SKM-1 (cell line): Measurements from ENCODE around the gene ALDOC.
"Not testable (repeated sequence)": the region's sequence is repeated elsewhere in the genome, so short reads cannot be mapped to it uniquely, and the experiment has no call there.

Source experiments
- DNase-seq: peaks from one replicate; lab custom pipeline; 2025; ENCODE audit not compliant: unreplicated experiment; lab: John Stamatoyannopoulos, UW

ALDOC gene

GRCh38 chr17:28584434-28584833 lies 7.7 kb upstream of the ALDOC start:
- DNase-seq = no peak

- DNase-seq = no peak
These were observed 5.8 kb upstream of the ALDOC start for GRCh38 chr17:28582513-28582912.

DNA sequence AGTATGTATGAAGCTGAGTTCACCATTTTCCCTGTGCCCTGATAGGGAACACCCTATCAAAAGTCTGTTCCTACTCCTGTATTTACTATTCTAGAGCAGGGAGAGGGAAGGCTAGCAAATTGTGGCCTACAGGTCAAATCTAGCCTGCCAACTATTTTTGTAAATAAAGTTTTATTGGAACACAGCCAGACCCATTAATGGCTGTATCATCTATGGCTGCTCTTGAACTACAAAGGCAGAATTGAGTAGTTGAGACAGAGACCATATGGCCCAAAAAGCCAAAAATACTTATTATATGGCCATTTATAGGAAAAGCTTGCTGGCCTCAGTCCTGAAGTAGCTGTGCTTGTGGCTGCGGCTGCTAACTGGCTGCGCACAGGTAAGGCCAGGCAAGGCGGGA lies 4.3 kb upstream of the ALDOC start:
- no peak for DNase-seq

- DNase-seq = no peak
These were observed 2.8 kb upstream of the ALDOC start for GRCh38 chr17:28579526-28579925.

GRCh38 chr17:28578246-28579195 lies 1.8 kb upstream of the ALDOC start:
- DNase-seq = no peak

- DNase-seq = no peak
These were observed 750 bp upstream of the ALDOC start for GRCh38 chr17:28577466-28577824.

DNA sequence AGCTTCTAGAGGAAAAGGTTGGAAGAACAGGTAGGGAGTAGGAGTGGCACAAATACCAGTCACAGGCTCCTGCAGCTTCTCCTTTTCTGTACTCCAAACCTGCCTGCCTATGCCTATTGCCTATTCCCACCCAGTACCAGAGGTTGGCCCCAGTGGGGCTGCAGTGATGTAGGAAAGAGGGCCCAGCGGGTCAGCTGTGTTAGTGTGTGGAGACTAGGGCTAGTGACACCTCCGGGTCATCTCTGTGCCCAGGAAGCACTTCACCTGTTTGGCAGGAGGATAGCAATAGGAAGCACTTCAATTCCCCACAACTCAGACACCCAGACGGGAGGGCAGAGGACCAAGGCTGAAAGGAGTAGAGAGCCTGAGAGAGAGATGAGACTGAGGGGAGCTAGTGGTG lies 679 bp downstream of the ALDOC start:
- not testable (repeated sequence) for DNase-seq

DNA sequence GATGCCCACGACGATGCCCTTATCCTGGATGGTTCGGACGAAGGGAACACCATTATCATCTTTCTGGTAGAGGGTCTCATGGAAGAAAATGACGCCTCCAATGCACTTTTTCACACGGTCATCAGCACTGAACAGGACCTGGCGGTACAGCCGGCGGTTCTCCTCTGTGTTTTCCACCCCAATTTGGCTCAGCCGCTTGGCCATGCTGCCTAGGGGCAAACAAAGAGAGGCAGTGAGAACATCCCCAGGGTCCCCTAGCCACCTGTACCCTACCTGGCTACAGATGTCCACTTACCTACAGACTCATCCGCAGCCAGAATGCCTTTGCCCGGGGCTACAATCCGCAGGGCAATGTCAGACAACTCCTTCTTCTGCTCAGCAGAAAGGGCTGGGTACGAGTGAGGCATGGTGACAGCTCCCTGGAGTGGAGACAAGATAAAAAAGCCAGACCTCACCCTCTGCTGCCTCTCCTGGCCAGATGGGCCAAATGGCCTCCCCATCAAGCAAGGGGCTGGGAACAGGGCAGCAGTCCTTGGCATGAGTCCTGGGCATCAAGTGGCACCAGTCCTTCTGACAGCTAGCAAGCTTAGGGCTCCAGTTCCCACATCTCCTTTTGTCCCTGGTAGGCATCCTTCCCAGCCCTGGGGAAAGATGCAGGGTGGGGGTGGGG lies 1.4 kb downstream of the ALDOC start:
- no peak for DNase-seq

- no peak for DNase-seq
These were observed 2.2 kb downstream of the ALDOC start for GRCh38 chr17:28574526-28574925.

DNA sequence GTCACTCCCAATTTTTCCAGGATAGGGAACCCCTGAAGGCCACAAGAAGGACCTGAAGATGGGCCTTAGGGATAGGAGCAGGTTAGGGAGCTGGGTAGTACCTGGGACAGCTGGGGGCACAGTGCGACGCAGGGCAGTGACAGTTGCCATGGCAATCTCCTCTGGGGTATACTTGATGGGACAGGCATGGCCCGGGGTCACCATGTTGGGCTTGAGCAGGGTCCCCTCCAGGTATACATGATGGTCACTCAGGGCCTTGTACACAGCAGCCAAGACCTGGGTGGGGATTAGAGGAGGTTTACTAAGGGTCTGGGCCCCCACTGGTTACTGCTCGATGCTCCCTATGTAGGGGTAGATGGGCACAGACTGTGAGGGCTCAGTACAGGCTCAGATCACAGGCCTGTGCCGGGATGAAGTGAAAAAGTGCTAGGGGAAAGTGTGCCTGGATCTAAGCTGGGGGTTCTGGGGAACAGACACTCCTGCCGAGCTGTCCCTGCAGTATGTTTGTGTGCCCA lies 2.7 kb downstream of the ALDOC start:
- no peak for DNase-seq

- no peak for DNase-seq
These were observed 3.2 kb downstream of the ALDOC start for GRCh38 chr17:28573521-28573920.

GRCh38 chr17:28573040-28573380 lies 3.7 kb downstream of the ALDOC start:
- no peak for DNase-seq

GRCh38 chr17:28572259-28573039 lies 4.2 kb downstream of the ALDOC start:
- DNase-seq = no peak

- peak; percentile 75 for DNase-seq
These were observed 5.2 kb downstream of the ALDOC start, which contains the start of gene PIGS for GRCh38 chr17:28571361-28572122. Gene PIGS, minus strand, starts transcription at chr17:28571524. Its CDS starts 28 bp downstream, at chr17:28571496.

DNA sequence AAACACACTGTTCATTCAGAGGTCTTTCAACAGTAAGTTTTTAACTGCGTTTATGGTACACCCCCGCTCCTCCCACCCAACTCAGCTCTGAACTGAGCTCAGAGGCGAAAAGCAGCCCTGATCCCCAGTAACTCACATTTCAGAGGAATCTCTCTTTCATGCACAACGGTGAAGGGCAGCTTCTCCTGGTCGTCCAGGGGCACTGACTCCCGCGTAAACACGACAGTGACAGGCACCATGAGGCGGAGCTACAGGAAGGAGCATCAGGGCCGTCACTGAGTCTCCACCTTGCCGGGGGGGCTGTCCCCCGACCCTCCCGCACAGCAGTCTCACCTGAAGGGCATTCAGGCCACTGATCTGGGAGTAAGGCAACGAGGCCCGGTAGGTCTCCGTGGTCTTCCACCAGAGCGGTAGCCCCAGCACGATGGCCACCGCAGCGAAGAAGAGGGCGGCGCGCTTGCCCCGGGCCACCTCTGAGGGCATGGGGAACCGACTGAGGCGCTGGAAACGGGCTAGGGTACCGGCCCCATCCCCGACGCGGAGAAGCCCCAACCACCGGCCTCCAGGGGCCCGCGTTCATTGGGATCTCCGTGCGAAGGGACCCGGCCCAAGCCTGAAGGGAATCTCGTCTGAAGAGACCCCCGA lies 5.9 kb downstream of the ALDOC start:
- DNase-seq = no peak

DNA sequence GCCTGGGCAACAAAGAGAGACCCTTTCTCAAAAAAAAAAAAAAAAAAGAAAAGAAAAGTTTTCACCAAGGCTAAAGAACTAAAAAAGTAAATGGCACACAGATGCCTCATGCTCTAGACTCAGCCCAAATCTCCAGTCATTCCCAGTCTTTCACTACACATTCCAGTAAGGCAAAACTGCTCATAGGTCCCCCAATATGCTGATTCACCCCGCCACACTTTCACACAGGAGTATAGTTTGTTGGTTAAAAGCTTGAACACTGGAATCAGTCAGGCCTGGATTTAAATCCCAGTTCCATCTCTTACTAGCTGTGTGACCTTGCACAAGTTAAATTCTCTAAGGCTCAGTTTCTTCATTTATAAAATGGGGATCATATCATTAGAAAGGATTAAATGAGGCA lies 7.2 kb downstream of the ALDOC start:
- DNase-seq = no peak

DNA sequence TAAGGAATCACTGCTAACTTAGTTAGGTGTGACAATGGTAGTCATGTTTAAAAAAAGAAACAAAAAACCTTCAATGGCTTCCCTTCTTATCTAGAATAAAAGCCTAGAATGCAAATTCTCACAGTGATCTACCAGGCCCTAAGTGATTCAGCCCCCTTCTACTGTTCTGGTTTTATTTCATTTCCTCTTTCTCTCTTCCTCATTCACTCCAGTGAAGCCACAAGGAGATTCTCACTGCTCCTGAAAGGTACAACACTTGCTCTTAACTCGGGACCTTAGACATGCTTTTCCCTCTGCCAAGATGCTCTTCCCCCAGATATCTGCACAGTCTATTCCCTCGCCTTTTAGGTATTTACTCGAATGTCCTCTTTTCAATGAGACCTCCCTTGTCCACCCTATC lies 9.1 kb downstream of the ALDOC start:
- DNase-seq = peak; percentile 40

DNA sequence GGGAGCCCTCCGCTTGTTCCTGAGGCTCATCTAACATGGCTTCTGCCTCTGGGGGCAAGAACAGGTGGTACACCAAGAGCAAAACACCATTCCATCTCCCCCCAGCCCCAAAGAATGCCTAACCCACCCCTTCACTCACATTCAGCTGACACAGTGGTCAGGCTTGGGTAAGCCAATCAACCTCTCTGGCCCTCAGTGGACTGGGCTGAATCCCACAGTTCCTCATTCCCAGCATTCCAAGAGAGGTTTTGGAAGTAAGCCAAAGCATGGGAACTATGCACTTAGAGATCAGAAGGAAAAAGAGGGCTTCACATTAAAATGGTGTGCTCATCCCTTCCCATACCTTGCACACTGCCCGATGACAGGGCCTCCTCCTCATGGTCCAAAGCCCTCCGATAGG lies 13.2 kb downstream of the ALDOC start:
- no peak for DNase-seq

GRCh38 chr17:28555022-28555421 lies 21.7 kb downstream of the ALDOC start:
- DNase-seq = no peak

DNA sequence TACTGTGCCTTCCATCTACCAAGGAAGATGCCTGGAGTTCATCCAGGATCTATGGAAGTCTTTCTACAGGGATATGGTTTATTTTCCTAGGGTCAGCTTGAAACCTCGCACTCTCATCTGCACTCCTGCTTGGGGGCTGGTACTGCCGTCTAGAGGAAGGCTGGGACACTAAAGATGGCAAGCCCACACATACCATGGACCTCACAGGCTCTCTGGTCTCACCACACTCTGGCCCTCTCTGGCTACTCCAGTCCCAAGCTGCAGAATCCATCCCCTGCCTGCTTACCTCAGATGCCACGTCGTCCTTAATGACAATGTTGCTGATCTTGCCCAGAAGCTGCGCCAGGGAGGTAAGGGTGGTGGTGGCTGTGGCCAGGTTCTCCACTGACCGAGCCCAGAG lies 22.1 kb downstream of the ALDOC start:
- no peak for DNase-seq
